Suprapubic skin (tissue), 3 donors: Measurements from ENCODE around the gene ABRACL.

Experiments used
- EP300 ChIP-seq: sonication (generic); formaldehyde crosslinking; IDR thresholded peaks from one replicate; pipeline ENCODE4 v1.6.1; 2017; ENCODE audit warnings: antibody characterized with exemption
- POLR2A ChIP-seq, 2 donors: fragments of 450-650 bp; IDR thresholded peaks; one replicate each; pipeline ENCODE4 v1.6.1; 2017; ENCODE audit warnings: antibody characterized with exemption in 2 of 2, mild to moderate bottlenecking in 2 of 2, moderate library complexity in 2 of 2
- TF ChIP-seq, protein P1 (sequence below), 2 donors: fragments of 200-600 bp in 1 of 2; fragments of 450-650 bp in 1 of 2; sonication (generic) in 1 of 2; IDR thresholded peaks; one replicate each; pipeline ENCODE4 v1.5.1; 2016 to 2019; ENCODE audit warnings: antibody characterized with exemption in 2 of 2, mild to moderate bottlenecking in 1 of 2, moderate library complexity in 1 of 2

DNA sequence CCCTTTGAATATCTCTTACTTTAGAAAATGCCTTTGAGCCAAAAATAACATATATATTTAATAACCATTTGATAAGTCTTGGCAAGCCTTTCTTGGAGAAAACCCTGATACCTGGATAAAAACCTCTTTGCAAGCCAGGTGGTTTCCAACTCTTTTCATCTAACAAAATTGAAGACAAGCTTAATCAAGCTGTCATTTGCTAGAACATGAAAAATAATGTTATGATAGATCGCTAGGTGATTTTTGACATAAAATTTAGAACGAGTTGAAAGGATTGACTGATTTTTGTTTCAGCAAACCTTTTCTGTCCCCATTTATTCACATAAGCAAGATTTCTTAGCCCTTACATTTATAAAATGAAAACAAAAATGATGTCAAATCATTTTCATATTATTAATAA lies 44.6 kb downstream of the ABRACL start:
- TF ChIP-seq, protein P1, sequence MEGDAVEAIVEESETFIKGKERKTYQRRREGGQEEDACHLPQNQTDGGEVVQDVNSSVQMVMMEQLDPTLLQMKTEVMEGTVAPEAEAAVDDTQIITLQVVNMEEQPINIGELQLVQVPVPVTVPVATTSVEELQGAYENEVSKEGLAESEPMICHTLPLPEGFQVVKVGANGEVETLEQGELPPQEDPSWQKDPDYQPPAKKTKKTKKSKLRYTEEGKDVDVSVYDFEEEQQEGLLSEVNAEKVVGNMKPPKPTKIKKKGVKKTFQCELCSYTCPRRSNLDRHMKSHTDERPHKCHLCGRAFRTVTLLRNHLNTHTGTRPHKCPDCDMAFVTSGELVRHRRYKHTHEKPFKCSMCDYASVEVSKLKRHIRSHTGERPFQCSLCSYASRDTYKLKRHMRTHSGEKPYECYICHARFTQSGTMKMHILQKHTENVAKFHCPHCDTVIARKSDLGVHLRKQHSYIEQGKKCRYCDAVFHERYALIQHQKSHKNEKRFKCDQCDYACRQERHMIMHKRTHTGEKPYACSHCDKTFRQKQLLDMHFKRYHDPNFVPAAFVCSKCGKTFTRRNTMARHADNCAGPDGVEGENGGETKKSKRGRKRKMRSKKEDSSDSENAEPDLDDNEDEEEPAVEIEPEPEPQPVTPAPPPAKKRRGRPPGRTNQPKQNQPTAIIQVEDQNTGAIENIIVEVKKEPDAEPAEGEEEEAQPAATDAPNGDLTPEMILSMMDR (IDR thresholded peaks at IDR 0.05) = no peak
- TF ChIP-seq POLR2A (IDR thresholded peaks at IDR 0.05) (no peak), EP300 (no peak)
